Left lobe of liver (tissue), 2 donors: ENCODE results near the gene EPHA1. TPM values are rescaled to one million over a fixed set of nuclear protein-coding genes. Genes with fewer than 3 reads are reported as not detected.
A peak's percentile ranks its signal among the peaks of the same experiment; 100 is the strongest.

Experiments used
- ATAC-seq: fragments of 200-7000 bp; cut with Tn5 transposase; one replicate; pipeline ENCODE4 v1.9.1; 2020; ENCODE audit warnings: mild to moderate bottlenecking, moderate library complexity
- DNase-seq: peaks from one replicate; pipeline ENCODE4 v3.0.0-alpha.2; 2020; ENCODE audit warnings: low spot score
- total RNA-seq: library from RNA; stranded (reverse); gene quantifications from one replicate; pipeline ENCODE4 v1.2.1, GENCODE V29; 2021
- donor health status: DM: no; HTN: no; CAD: no; lungs with moderate emphysema.
- donor health status: DM: no; HTN: yes; CAD: no.

EPHA1 gene
- total RNA-seq, 1 donor from 2014 or later, result 39.6 TPM

DNA sequence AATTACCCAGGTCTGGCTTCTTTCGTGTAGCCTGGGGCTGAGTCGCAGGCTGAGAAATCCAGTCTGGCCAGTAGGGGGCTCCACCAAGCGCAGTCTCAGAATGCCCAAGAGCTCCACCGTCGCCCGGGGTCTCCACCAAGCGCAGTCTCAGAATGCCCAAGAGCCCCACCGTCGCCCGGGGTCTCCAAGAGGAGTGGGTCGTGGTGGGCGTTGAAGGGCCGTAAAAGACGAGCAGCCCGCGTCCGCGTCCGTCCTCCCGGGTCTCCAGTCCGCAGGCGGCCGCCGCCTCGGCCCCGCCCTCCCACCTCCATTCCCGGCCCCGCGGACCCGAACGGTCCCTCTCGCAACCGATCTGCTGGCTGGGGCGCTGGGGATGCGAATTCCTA, 28.4 kb downstream of the EPHA1 start:
- ATAC-seq, result peak; percentile 73
- peak; percentile 87 for DNase-seq

GRCh38 chr7:143379611-143380259, 28.9 kb downstream of the EPHA1 start:
- ATAC-seq (peak; percentile 11), DNase-seq (no peak)

GRCh38 chr7:143376396-143376795, 32.3 kb downstream of the EPHA1 start:
- DNase-seq (no peak), ATAC-seq (no peak)

GRCh38 chr7:143375298-143376034, 33.2 kb downstream of the EPHA1 start:
- ATAC-seq, result no peak
- no peak for DNase-seq

GRCh38 chr7:143374561-143374960, 34.1 kb downstream of the EPHA1 start:
- ATAC-seq, result no peak
- no peak for DNase-seq

DNA sequence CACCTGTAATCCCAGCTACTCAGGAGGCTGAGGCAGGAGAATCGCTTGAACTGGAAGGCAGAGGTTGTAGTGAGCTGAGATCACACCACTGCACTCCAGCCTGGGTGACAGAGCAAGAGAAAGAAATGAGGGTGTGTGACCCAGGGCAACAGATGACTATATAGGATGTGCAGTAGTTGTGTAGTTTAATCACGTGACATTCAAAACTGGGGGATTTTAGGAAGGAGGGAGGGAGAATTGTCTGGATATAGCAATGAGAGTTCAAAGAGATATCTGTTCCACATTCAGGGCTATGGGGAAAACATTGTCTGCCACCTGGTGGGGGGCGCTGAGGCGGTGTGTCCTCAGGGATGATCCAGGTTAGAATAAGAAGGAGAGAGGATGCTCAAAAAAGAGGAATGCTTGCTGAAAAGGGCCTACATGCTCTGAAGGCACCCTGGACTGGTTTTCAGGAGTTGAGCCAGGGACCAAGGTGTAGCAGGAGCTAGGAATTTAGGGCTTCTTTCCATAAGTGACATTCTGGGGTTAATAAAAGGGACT, 35.3 kb downstream of the EPHA1 start:
- no peak for ATAC-seq
- DNase-seq, result no peak

DNA sequence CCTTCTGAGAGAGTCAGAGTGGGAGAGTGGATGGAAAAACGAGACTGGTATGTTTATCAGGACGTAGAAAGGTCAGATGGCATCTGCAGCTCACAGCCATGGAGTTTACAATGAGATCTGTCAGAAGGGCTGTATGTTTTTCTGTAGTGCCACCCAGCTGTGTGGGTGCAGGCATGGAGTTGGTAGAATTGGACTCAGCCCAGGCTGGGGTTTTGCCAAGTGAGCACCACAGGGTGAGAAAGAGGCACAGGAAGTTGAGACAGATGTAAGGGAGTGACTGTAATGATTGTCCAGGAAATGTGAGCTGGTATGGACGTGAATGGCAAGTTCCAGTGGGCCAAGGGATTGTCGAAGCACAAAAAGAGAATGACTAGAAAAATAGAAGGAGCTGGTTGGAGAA, 36.6 kb downstream of the EPHA1 start:
- ATAC-seq (peak; percentile 57), DNase-seq (peak; percentile 59)

DNA sequence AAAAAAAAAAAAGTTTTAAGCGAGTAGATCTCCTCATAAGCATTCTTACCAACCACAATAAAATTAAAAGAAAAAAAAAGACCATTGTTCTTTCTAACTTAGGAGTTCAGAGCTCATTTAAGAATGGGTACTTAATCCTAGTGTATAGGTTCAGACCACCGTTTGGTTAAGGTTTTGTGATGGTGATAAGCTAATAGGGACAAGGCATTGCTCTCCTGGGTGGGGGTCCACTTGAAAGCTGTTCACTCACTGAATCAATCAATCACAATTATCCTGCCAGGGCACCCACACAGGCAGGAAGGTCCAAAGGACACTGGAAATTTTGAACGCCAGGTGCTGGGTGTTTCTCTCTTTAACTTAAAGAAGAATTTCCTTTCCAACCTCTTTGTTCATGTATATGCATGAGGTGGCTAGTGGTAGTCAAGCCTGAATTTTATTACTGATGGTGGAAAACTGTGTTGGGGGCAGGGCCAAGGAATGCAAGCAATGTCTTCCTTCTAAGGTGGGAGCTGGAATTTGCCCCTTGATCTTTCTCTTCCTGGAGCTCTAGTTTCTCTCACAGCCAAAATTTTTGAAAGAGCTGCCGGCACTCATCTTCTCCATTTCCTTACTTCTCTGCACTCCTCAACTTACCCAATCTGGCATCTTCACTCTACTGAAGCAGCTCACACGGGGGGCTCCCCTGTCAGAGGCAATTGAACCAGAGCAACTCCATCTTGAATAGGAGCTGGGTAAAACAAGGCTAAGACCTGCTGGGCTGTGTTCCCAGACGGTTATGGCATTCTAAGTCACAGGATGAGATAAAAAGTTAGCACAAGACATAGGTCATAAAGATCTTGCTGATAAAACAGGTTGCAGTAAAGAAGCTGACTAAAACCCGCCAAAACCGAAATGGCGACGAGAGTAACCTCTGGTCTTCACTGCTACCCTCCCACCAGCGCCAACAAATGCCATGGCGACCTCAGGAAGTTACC, 38.7 kb downstream of the EPHA1 start:
- ATAC-seq (peak; percentile 46), DNase-seq (no peak)

DNA sequence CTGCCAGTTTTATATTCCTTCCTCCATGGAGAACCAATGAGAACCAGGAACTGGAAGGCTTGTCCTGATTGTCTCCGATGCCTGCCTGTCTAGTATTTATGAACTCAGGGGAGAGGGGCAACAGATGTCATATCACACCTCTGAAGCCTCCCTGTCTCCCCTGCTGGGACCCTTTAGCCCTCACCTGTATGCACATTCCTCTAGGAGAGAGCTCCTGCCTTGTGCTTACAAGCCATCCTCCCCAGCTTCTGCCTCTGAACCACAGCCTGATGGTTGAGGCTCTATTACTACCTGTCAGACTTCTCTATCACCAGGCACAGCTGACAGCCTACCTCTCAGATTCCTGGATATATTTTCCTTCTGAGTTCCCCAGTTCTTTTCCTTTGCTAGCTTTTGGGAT, 40.3 kb downstream of the EPHA1 start:
- no peak for DNase-seq
- no peak for ATAC-seq

DNA sequence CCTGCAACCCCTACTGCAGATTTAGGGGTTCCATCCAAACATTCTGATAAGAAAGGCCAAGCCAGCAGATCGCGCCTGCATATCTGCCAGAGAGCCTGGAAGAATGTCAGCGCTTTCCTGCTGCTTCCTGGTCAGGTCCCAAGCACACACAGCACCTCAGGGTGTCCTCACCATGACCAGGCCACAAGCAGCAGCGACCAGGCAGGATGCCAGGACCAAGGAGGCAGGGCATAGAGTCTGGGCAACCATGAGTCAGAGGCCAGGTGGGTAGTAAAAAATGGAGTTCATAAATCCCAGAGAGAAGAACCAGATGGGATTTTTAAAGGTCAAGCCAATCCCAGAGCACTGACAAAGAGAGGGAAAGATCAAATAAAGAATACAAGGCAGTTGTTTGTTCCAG, 40.7 kb downstream of the EPHA1 start:
- ATAC-seq, result no peak
- no peak for DNase-seq

GRCh38 chr7:143363016-143363937, 45.4 kb downstream of the EPHA1 start:
- ATAC-seq, result no peak
- DNase-seq, result no peak

GRCh38 chr7:143362131-143363015, 46.3 kb downstream of the EPHA1 start, which contains the start of gene FAM131B:
Gene FAM131B, minus strand, starts transcription at chr7:143362713. Its CDS starts 110 bp downstream, at chr7:143362603.
- no peak for DNase-seq
- ATAC-seq, result peak; percentile 48

GRCh38 chr7:143361552-143362130, 47.0 kb downstream of the EPHA1 start:
- DNase-seq (no peak), ATAC-seq (peak; percentile 22)

DNA sequence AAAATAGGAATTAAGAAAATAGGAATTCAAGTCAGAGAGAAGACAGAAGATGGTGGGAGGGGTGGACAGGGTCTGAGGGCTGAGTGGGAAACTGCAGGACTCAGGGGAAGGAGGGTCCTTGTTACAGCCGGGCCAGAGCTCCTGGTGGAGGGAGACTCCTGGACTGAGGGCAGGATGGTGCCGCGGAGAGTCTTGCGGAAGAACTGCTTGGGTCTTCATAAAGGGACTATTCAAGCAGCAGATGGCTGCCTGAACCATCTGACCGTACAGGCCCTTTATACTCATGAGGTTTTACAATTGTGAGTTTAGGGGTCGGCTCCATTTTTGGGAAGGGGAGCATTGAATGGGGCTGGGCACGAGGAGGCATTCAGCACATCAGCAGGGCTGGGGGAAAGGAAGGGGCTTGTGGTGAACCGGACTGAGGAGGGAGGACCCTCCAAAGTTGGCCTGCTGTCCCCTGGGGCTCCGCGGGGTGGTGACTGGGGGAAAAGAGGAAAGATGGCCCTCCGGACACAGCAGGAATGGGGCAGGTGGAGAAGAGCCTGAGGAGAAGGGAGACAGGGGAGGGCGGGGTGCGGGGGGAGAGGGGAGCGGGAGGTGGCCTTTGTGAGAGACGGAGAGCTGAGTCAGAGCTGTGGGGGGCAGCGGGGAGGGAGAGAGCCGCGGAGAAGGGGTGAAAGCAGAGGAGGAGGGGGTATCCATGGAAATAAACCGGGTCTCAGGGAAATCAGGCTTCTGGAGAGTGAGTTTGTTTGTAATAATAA, 47.7 kb downstream of the EPHA1 start:
- ATAC-seq (no peak), DNase-seq (no peak)

DNA sequence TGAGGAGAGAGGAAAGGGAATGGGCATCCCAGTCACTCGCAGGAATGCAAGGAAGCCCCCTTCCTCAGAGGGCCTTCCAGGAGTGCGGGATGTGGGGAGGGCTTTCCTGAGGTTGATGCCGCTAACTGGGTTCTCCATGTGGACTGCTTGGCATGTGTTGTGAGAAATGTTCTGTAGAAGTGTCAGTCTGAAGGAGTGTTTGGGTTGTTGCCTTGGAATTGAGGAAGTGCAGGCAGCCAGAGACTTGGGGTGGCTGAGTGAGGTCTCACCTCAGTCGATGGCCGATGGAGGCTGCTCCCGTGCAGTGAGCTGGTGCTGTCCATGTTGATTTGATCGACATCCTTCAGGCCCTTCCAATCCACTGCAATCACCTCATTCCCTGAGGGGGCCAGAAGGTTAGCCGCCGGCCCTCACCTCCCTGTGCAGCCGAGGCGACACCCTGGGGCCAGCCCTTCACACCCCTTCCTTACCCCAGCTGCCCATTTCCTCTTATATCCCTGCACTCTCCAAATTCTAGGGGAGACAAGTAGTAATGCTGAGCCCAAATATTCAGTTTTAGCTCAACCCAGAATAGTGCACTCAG, 48.8 kb downstream of the EPHA1 start:
- no peak for DNase-seq
- no peak for ATAC-seq

- DNase-seq, result no peak
- ATAC-seq, result no peak
These were observed 50.0 kb downstream of the EPHA1 start for GRCh38 chr7:143358626-143359025.

DNA sequence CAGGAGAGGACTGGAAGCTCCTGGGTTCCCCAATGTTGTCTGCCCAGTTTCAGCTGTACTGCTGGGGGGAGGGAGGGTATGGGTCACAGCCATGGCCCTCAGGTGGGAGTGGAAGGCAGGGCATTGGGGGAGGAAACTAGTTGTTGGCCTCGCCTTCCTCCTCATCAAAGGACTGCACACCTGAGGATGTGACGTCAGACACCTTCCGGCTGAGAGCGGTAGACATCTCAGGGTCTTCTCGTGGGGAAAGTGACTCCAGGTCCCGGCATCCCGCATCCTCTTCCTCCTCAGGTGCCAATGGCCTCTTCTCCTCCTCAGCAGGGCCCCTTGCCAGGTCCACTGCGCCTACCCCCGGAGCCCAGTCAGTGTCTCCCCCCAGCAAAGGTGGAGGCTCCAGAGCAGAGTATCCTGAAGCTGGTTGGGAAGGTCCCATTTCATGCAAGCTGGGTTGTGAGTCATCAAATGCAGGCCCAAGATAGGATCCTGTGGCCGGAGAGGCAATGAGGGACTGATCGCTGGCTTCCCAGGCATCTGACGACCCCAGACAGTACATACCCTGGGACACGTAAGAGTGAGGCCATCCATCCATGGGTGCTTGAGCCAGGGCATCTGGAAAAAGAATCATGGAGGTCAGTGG, 52.1 kb downstream of the EPHA1 start:
- ATAC-seq (no peak), DNase-seq (no peak)
